ENCODE measurements around the gene TMEFF2.

DNA sequence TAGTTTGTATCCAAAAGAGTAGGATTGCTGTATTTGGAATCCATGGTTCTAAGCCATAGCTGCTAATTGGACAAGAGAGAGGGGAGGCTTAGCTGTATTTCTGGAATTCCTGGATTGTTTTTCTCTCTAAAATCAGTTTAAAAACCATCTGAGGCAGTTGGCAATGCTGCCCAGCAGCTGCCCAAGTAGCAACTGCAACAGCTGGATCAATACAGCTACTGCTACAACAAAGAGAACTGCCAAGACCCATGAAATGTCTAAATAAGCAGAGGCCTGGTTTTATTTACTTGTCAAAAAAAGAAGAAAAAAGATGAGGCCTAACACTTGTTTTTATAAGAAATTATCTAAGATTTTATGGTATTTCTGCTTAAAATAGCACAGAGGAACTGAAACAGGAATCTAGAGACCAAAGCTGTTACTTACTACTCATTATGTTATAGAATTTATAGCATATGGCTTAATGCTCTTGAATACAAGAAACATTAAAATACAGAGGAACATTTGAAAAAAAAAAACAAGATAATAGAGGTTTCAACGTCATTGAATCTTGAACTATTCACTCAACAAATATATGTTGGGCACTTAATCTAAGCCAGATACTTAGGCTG lies 39.1 kb downstream of the TMEFF2 start:
- TF ChIP-seq CHD2 (IDR thresholded peaks at IDR 0.05; ENCODE audit: low read length) = no peak
- no peak for TF ChIP-seq POLR2AphosphoS5 (IDR thresholded peaks at IDR 0.05; ENCODE audit: low read depth, low read length)
- no peak for TF ChIP-seq CEBPB (IDR thresholded peaks at IDR 0.05; ENCODE audit: low read depth, low read length)
- no peak for TF ChIP-seq EZH2 (IDR thresholded peaks at IDR 0.05; ENCODE audit: low read depth, low read length, severe bottlenecking)
- TF ChIP-seq ATF2 (IDR thresholded peaks at IDR 0.05; ENCODE audit: low read length) = no peak
- no peak for TF ChIP-seq TAF1 (IDR thresholded peaks at IDR 0.05; ENCODE audit: low read depth, low read length)
- TF ChIP-seq, protein P1, sequence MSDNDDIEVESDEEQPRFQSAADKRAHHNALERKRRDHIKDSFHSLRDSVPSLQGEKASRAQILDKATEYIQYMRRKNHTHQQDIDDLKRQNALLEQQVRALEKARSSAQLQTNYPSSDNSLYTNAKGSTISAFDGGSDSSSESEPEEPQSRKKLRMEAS (IDR thresholded peaks at IDR 0.05) = no peak
- TF ChIP-seq, protein P2, sequence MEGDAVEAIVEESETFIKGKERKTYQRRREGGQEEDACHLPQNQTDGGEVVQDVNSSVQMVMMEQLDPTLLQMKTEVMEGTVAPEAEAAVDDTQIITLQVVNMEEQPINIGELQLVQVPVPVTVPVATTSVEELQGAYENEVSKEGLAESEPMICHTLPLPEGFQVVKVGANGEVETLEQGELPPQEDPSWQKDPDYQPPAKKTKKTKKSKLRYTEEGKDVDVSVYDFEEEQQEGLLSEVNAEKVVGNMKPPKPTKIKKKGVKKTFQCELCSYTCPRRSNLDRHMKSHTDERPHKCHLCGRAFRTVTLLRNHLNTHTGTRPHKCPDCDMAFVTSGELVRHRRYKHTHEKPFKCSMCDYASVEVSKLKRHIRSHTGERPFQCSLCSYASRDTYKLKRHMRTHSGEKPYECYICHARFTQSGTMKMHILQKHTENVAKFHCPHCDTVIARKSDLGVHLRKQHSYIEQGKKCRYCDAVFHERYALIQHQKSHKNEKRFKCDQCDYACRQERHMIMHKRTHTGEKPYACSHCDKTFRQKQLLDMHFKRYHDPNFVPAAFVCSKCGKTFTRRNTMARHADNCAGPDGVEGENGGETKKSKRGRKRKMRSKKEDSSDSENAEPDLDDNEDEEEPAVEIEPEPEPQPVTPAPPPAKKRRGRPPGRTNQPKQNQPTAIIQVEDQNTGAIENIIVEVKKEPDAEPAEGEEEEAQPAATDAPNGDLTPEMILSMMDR (IDR thresholded peaks at IDR 0.05; ENCODE audit: control extremely low read depth in 1 of 3, insufficient read depth in 1 of 3, low read depth in 1 of 3, low read length in 3 of 3) = no peak
- TF ChIP-seq JUN (IDR thresholded peaks at IDR 0.05; ENCODE audit: low read depth, low read length) = no peak
- no peak for TF ChIP-seq SP1 (IDR thresholded peaks at IDR 0.05; ENCODE audit: low read depth, low read length)

All from H1 (cell line).